ENCODE data around the gene FANCC. TPM values are rescaled to one million over a fixed set of nuclear protein-coding genes. Genes with fewer than 3 reads are reported as not detected.

FANCC gene
- total RNA-seq, 1 experiment from 2014 or later: 34.1 TPM

DNA sequence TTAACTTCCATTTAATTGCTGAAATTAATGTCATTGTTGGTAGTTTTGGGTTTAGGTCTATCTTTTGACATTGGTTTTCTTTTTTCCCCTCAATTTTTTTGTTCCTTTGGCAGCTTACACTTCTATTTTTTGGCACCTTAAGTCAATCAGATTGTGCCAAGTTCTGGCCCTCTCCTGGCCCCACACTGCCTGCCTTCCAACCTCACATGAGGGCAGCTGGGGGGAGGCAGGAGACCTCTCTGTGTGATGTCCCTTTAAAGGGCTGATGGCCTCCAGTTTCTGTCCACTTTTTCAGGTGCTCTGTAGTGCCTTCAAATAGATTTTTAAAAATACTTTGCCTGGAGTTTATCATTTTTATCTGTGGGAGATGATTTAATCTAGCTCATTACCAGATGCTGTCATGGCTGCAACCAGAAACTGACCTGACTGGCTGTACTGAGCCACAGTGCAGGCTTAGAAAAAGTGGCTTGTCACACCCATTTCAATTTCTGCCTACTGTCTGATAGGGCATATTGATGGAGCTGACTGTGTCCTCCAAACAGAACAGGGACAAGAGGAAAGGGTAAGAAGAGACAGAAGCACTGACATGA, 196.6 kb downstream of the FANCC start:
- in situ Hi-C loops (cut with HindIII; ENCODE audit: low pct_unique_long_range_greater_than_20kb, low sequenced_read_pairs): no loop called here
- DNase-seq (ENCODE audit: low read depth): no peak

DNA sequence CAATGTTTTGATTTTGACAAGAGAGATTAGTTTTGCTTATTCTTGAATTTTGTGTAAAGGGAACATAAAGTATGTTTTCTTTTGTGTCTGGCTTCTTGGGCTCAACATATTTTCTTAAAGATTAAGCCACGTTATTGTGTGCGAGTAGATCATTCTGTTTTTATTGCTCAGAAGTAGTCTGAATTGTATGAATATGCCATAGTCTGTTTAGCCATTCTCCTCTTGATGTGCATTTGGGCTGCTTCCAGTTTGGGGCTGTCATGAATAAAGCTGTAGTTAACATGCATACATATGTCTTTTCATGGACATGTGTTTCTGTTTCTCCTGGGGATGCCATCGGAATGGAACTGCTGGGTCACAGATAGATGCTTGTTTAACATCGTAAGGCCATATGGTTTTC, 198.9 kb downstream of the FANCC start:
- DNase-seq (ENCODE audit: low read depth): no peak
- in situ Hi-C loops (cut with HindIII; ENCODE audit: low pct_unique_long_range_greater_than_20kb, low sequenced_read_pairs): no loop called here

- in situ Hi-C loops (cut with HindIII; ENCODE audit: low pct_unique_long_range_greater_than_20kb, low sequenced_read_pairs): no loop called here
- DNase-seq (ENCODE audit: low read depth): no peak
Measured at GRCh38 chr9:95116808-95117204, 200.7 kb downstream of the FANCC start.

DNA sequence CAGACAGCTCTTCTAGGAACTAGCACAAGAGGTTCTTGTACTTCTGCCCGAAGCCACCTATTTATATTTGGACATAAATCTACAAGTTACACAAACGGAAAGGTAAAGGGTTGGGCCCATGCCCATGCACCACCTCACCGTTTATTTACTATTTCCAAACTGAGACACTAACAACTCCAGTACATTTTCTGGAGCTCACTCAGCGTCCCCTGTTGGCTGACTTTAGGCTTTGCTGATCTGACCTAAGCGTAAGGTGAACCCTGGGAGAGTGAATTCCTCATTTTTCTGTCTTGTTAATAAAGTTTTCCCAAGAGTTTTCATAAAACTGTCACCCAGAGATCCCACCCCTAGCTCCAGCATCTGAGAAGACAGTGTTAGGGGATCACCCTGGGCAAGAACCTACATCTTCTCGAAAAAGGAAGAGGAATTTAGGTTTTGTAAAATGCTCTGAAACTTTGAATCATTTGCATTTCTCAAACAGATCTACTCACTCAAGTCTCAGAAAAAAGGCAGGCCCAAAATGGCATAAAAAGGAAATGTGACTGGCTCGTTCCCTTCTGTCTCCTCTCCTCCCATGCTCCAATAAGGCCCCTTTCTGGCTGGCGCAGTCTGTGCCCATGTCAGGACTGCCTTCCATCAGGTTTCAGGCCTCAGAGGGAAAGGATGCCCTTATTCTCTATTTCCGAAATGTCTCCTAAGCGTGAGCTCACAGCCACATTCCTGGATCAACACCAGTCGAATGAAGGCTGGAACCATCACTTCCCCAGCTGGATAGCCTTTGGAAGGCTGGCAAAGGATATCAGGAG, 201.3 kb downstream of the FANCC start:
- no peak for DNase-seq (ENCODE audit: low read depth)
- in situ Hi-C loops (cut with HindIII; ENCODE audit: low pct_unique_long_range_greater_than_20kb, low sequenced_read_pairs): no loop called here

- in situ Hi-C loops (cut with HindIII; ENCODE audit: low pct_unique_long_range_greater_than_20kb, low sequenced_read_pairs): no loop called here
- no peak for DNase-seq (ENCODE audit: low read depth)
Measured at GRCh38 chr9:95115104-95115503, 202.4 kb downstream of the FANCC start.

- in situ Hi-C loops (cut with HindIII; ENCODE audit: low pct_unique_long_range_greater_than_20kb, low sequenced_read_pairs): no loop called here
Measured at GRCh38 chr9:95112436-95113280, 204.9 kb downstream of the FANCC start.

GRCh38 chr9:95111716-95112115, 205.8 kb downstream of the FANCC start:
- no peak for DNase-seq (ENCODE audit: low read depth)
- in situ Hi-C loops (cut with HindIII; ENCODE audit: low pct_unique_long_range_greater_than_20kb, low sequenced_read_pairs): no loop called here

More at GRCh38 chr9:95112436-95113280, 204.9 kb downstream of the FANCC start:
- no peak for DNase-seq (ENCODE audit: low read depth)

DNA sequence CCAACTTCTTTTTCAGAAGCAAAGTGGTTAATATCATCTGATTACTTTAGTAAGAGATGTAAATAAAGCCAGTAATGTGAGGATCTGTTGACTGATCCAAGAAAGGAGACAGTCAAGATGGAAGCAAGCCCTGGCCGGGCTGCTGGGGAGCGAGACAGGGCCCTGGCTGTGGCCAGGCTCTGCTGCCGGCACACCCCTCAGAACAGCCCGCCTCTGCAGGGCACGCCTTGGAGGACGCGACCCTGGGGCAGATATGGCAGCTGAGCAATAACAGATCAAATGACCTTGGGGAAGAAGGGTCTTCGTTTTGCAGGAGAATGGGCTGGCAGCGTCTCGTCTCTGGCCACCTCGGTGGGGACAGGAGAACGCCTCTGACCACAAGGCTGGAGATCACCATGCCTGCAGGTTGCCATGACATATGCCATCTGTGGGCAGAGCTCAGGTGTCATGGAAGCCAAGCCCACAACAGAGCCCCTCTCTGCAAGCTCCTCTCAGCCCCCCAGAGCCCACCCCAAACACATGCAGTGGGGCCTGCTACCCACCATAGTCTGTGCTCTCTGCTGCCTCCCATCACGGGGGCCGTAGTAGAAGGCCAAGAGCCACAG, 206.5 kb downstream of the FANCC start:
- in situ Hi-C loops (cut with HindIII; ENCODE audit: low pct_unique_long_range_greater_than_20kb, low sequenced_read_pairs): no loop called here
- no peak for DNase-seq (ENCODE audit: low read depth)

- DNase-seq (ENCODE audit: low read depth): no peak
- in situ Hi-C loops (cut with HindIII; ENCODE audit: low pct_unique_long_range_greater_than_20kb, low sequenced_read_pairs): no loop called here
Measured at GRCh38 chr9:95109456-95109855, 208.1 kb downstream of the FANCC start.

DNA sequence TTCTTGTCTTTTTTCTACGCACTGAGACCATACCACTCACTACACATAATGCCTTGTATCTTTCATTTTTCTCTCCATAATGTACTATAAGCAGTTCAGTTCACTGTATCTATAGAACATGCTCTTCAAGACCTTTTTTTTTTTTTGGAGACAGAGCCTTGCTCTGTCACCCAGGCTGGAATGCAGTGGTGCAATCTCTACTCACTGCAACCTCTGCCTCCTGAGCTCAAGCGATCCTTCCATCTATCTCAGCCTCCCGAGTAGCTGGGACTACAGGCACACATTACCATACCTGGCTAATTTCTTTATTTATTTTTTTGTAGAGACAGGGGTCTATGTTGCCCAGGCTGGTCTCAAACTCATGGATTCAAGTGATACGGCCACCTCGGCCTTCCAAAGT, 208.7 kb downstream of the FANCC start:
- in situ Hi-C loops (cut with HindIII; ENCODE audit: low pct_unique_long_range_greater_than_20kb, low sequenced_read_pairs): no loop called here
- no peak for DNase-seq (ENCODE audit: low read depth)

- in situ Hi-C loops (cut with HindIII; ENCODE audit: low pct_unique_long_range_greater_than_20kb, low sequenced_read_pairs): no loop called here
- no peak for DNase-seq (ENCODE audit: low read depth)
Measured at GRCh38 chr9:95107976-95108375, 209.5 kb downstream of the FANCC start.

GRCh38 chr9:95107001-95107749, 210.3 kb downstream of the FANCC start:
- in situ Hi-C loops (cut with HindIII; ENCODE audit: low pct_unique_long_range_greater_than_20kb, low sequenced_read_pairs): no loop called here
- no peak for DNase-seq (ENCODE audit: low read depth)

GRCh38 chr9:95105519-95106287, 211.8 kb downstream of the FANCC start:
- DNase-seq (ENCODE audit: low read depth): no peak
- in situ Hi-C loops (cut with HindIII; ENCODE audit: low pct_unique_long_range_greater_than_20kb, low sequenced_read_pairs): no loop called here

DNA sequence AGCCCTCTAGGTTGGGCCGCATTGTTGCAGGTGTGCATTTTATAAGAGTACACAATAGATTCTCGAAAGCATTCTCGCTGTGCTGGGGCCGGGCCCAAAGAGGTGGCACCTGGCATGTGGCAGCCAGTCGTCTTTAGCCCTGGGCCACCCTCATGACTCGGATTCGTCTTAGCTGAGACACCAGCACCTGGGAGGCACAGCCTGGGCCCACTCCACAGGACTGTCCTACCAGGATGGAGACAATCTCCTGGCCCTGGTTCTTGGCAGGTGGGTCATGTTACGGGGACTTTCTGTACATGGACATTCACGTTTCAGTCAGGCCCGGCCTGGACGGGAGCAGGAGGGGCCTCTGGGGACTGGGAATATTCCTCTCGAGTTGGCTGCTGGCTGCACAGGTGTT, 212.5 kb downstream of the FANCC start:
- in situ Hi-C loops (cut with HindIII; ENCODE audit: low pct_unique_long_range_greater_than_20kb, low sequenced_read_pairs): no loop called here
- DNase-seq (ENCODE audit: low read depth): no peak

- in situ Hi-C loops (cut with HindIII; ENCODE audit: low pct_unique_long_range_greater_than_20kb, low sequenced_read_pairs): no loop called here
- DNase-seq (ENCODE audit: low read depth): no peak
Measured at GRCh38 chr9:95104581-95104960, 212.9 kb downstream of the FANCC start.

DNA sequence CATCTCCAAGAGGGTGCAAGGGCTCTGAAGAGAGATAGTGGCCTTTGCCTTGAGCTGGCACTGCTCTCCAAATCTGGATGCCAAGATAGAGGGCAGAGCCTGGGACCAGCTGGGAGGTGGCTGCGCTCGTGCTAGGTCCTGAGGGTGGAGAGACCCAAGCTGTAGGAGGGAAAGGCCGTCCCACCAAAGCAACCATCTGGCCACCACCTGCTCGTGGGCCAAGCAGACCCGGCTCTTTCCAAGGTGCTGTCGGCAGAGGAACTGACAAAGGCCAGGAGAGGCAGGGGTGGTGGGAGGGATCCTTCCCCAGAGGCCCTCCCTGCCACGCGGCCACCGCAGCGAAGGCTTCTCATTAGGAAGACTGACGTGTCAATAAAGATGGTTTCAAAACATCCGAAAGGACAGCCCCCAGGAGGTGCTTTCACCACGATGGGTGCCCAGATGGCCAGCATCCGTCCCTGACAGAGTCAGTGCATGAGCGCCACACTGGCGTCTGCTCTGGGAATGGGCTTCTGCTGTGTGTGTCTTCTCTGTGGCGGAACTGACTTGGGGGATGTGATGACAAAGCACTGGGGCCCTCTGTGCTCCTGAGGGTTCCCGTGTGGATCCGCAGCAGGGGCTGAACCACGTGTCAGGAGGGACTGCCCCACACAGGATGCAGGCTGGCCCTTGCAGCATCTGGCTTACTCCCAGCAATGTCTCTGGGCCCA, 213.5 kb downstream of the FANCC start:
- no peak for DNase-seq (ENCODE audit: low read depth)
- in situ Hi-C loops (cut with HindIII; ENCODE audit: low pct_unique_long_range_greater_than_20kb, low sequenced_read_pairs): no loop called here

DNA sequence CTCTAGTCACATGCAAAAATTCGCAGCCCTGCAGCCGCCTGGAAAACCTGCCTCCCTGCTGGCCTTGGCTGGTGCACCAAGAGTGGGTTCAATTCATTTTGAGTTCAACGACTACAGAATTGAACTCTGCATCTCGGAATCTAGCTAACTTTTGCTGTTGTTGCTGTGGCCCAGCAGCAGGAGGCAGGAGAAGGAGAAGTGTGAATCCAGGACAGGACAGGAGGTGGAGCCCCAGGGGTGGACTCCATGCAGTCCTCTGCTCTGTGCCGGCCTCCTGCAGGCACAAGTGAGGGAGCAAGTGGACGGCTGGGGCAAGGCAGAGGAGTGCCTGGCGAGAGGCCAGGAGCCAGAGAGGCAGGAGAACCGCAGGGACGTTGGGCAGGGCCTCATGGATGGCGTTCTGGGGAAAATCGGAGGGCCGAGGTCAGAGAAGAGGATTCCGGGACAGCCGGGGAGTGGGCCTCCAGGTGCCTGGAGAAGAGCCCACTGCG, 214.2 kb downstream of the FANCC start:
- DNase-seq (ENCODE audit: low read depth): no peak
- in situ Hi-C loops (cut with HindIII; ENCODE audit: low pct_unique_long_range_greater_than_20kb, low sequenced_read_pairs): no loop called here
